GM21423 (cell line): Measurements from ENCODE around the gene AMHR2.
A peak's percentile ranks its signal among the peaks of the same experiment; 100 is the strongest.
"Not testable (repeated sequence)": the region's sequence is repeated elsewhere in the genome, so short reads cannot be mapped to it uniquely, and the experiment has no call there.

Source experiments
- ATAC-seq: cut with Tn5 transposase; IDR thresholded peaks from one replicate; pipeline ENCODE4 v1.9.1; 2021; ENCODE audit warnings: mild to moderate bottlenecking, moderate library complexity; ENCODE audit not compliant: unreplicated experiment

Gene AMHR2

GRCh38 chr12:53414756-53415417 is 8.8 kb upstream of the AMHR2 start:
- ATAC-seq = no peak

GRCh38 chr12:53415752-53416389 is 7.8 kb upstream of the AMHR2 start:
- ATAC-seq = not testable (repeated sequence)

- ATAC-seq = not testable (repeated sequence)
These were observed 6.3 kb upstream of the AMHR2 start for GRCh38 chr12:53417291-53417816.

GRCh38 chr12:53418221-53418620 is 5.4 kb upstream of the AMHR2 start:
- ATAC-seq = no peak

- ATAC-seq = no peak
These were observed 3.9 kb upstream of the AMHR2 start for GRCh38 chr12:53419756-53420155.

- ATAC-seq = not testable (repeated sequence)
These were observed 1.4 kb upstream of the AMHR2 start for GRCh38 chr12:53422247-53422646.

GRCh38 chr12:53424626-53425514 is 1.2 kb downstream of the AMHR2 start:
- ATAC-seq = no peak

DNA sequence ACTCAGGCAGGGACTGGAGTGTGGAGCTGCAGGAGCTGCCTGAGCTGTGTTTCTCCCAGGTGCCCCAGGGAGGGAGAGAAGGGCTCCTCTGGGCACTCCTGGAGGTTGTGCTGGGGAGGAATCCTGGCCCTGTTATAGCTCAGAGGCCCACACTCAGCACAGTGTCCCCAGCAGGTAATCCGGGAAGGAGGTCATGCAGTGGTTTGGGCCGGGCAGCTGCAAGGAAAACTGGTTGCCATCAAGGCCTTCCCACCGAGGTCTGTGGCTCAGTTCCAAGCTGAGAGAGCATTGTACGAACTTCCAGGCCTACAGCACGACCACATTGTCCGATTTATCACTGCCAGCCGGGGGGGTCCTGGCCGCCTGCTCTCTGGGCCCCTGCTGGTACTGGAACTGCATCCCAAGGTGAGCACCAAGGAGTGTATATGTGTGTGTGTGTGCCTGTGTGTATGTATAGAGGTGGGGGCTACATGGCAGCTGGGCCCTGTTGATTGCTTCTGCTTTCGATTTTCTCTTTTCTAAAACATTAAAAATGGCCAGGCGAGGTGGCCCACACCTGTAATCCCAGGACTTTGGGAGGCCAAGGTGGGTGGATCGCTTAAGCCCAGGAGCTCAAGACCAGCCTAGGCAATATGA is 2.0 kb downstream of the AMHR2 start:
- ATAC-seq = no peak

- ATAC-seq = no peak
These were observed 4.4 kb downstream of the AMHR2 start for GRCh38 chr12:53427905-53428594.

GRCh38 chr12:53428741-53429140 is 5.1 kb downstream of the AMHR2 start:
- ATAC-seq = no peak

DNA sequence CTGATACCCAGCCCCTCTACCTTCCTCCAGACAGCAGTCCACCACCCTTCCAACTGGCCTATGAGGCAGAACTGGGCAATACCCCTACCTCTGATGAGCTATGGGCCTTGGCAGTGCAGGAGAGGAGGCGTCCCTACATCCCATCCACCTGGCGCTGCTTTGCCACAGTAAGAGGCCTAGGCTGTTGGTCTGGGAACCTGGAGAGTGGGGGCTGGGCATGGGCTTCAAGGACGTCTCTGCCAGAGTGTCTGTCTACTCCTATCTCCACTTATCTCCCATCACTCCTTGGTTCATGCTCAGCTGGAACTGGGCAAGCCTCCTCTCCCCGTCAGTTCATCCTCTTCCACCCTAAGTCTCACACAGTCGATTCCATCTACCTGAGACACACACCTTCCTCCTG is 6.5 kb downstream of the AMHR2 start:
- ATAC-seq = no peak

DNA sequence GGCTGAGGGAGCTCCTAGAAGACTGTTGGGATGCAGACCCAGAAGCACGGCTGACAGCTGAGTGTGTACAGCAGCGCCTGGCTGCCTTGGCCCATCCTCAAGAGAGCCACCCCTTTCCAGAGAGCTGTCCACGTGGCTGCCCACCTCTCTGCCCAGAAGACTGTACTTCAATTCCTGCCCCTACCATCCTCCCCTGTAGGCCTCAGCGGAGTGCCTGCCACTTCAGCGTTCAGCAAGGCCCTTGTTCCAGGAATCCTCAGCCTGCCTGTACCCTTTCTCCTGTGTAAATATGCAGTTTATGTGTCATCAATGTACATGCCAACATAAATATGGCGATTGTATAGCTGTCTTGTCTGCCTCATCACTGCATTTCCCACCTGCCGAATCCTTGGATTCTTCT is 7.5 kb downstream of the AMHR2 start:
- ATAC-seq = no peak

DNA sequence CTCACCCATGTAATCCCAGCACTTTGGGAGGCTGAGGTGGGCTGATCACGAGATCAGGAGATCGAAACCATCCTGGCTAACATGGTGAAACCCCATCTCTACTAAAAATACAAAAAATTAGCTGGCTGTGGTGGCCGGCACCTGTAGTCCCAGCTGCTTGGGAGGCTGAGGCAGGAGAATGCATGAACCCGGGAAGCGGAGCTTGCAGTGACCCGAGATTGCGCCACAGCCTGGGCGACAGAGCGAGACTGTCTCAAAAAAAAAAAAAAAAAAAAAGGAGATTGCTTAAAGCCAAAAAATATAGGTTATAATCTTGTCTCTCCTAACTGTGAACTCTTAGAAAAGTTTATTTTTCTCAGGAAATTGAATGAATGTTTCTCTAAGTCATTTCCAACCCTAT is 11.7 kb downstream of the AMHR2 start:
- not testable (repeated sequence) for ATAC-seq

DNA sequence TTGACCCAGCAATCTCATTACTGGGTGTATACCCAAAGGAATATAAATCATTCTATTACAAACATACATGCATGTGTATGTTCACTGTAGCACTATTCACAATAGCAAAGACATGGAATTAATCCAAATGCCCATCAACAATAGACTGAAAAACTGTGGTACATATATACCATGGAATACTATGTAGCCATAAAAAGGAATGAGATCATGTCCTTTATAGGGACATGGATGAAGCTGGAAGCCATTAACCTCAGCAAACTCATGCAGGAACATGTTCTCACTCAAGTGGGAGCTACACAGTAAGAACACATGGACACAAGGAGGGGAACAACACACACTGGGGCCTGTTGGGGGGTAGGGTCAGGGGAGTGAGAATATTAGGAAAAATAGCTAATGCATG is 15.9 kb downstream of the AMHR2 start:
- not testable (repeated sequence) for ATAC-seq

- ATAC-seq = peak; percentile 97
These were observed 17.6 kb downstream of the AMHR2 start, which contains the start of gene PRR13 for GRCh38 chr12:53441040-53441833. Gene PRR13 (plus strand): TSS chr12:53441734. CDS start chr12:53442715, 981 bp downstream.

GRCh38 chr12:53443955-53444354 is 20.3 kb downstream of the AMHR2 start:
- ATAC-seq = no peak

DNA sequence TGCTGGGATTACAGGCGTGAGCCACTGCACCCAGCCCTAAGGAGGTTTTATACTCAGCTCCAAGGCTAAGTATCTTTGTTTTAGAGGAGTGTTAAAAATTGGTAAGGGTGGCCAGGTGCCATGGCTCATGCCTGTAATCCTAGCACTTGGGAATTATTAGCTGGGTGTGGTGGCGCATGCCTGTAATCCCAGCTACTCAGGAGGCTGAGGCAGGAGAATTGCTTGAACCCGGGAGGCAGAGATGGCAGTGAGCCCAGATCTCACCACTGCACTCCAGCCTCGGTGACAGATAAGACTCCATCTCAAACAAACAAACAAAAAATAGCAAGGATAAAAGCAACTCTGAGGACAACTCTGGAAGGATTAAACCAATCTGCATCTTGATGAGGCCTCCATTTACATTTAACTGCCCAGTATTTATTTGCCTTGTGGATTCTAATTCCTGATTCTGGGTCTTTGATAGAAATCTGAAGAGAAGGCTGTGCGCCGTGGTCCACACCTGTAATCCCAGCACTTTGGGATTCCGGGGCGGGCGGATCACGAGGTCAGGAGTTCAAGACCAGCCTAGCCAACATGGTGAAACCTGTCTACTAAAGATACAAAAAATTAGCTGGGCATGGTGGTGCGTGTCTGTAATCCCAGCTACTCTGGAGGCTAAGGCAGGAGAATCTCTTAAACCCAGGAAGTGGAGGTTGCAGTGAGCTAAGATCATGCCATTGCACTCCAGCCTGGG is 21.1 kb downstream of the AMHR2 start:
- not testable (repeated sequence) for ATAC-seq

DNA sequence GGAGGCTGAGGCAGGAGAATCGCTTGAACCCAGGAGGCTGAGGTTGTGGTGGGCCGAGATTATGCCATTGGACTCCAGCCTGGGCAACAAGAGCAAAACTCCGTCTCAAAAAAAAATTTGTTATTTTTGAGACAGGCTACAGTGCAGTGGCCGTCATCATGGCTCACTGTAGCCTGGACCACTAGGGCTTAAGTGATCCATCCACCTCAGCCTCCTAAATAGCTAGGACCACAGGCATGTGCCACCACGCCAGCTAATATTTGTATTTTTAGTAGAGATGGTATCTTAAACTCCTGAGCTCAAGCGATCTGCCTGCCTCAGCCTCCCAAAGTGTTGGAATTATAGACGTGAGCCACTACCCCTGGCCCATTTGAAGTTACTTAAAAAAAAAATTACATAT is 27.3 kb downstream of the AMHR2 start:
- no peak for ATAC-seq

- peak; percentile 98 for ATAC-seq
These were observed 28.1 kb downstream of the AMHR2 start, which contains the start of gene PCBP2 for GRCh38 chr12:53451661-53452158. Gene PCBP2 (plus strand): TSS chr12:53452102. CDS start chr12:53454801, 2,699 bp downstream.
